HS-27A (cell line): ENCODE data around the gene MIA.
"Not testable (repeated sequence)": the region's sequence is repeated elsewhere in the genome, so short reads cannot be mapped to it uniquely, and the experiment has no call there.

Experiments
- DNase-seq: peaks from one replicate; pipeline ENCODE4 v3.0.0-alpha.2; 2012; ENCODE audit warnings: low read depth, missing footprints

The MIA gene

GRCh38 chr19:40780582-40780981 lies 5.3 kb downstream of the MIA start:
- DNase-seq: no peak

DNA sequence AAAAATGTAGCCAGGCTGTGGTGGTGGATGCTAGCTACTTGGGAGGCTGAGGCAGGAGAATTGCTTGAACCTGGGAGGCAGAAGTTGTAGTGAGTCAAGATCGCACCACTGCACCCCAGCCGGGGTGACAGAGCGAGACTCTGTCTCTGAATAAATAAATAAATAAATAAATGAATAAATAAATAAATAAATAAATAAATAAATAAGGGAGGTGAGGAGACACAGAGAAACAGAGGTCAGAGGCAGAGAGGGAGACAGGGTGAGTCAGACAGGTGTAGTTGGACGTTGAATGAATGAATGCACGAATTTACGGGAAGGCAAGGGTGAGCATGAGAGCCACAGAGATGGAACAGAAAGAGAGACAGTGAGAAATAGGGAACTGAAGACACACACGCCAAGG lies 5.8 kb downstream of the MIA start:
- DNase-seq: no peak

DNA sequence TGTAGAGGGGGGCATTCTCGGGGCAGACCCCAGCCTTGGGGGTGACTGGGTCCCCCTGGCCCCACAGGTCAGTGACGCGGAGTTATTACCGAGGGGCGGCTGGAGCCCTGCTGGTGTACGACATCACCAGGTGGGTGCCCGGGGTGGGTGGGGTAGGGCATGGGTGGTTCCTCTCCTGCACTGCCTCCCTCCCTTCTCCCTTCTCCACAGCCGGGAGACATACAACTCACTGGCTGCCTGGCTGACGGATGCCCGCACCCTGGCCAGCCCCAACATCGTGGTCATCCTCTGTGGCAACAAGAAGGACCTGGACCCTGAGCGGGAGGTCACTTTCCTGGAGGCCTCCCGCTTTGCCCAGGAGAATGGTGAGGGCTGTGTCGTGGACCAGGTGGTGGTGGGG lies 8.4 kb downstream of the MIA start:
- no peak for DNase-seq

DNA sequence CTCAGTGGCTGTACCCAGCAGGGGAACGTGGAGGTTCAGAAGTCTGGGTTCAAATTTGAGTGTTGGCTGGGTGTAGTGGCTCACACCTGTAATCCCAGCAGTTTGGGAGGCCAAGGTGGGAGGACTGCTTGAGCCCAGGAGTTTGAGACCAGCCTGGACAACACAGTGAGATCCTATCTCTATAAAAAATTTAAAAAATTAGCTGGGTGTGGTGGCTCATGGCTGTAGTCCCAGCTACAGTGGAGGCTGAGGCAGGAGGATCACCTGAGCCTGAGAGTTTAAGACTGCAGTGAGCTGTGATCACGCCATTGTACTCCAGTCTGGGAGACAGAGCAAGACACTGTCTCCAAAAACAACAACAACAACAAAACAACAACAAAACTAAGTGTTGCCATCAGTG lies 8.8 kb downstream of the MIA start:
- DNase-seq: not testable (repeated sequence)

GRCh38 chr19:40785526-40785925 lies 10.2 kb downstream of the MIA start:
- DNase-seq: no peak

DNA sequence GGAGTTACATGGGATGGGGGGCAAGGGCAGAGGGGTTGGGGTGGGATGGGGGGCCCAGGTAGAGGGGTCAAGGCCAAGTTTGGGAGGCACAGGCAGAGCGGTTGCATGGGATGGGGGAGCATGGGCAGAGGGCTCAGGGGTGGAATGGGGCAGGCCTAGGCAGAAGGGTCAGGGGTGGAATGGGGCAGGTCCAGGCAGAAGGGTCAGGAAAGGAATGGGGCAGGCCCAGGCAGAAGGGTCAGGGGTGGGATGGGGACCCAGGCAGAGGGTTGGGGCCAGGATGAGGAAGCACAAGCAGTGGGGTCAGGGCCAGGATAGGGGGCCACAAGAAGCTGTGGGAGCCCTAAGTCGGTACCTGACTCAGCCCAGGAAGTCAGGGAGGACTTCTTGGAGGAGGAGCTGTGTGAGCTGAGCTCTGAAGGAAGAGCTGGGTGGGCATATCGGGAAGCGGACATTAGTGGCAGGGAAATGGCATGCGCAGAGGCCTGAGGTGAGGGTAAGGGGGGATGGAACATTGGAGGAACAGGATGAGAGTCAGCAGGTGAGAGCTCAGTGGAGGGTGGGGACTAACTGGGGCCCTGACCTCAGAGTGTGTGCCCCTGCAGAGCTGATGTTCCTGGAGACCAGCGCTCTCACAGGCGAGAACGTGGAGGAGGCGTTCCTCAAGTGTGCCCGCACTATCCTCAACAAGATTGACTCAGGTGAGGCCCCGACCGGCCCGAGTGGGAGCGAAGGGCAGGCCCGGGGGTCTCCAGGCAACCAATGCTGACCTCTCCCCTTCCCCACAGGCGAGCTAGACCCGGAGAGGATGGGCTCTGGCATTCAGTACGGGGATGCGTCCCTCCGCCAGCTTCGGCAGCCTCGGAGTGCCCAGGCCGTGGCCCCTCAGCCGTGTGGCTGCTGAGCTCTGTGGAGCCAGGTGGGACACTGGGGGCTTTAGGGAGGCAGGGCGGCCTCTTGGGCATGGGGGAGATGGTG lies 11.0 kb downstream of the MIA start:
- DNase-seq: no peak

DNA sequence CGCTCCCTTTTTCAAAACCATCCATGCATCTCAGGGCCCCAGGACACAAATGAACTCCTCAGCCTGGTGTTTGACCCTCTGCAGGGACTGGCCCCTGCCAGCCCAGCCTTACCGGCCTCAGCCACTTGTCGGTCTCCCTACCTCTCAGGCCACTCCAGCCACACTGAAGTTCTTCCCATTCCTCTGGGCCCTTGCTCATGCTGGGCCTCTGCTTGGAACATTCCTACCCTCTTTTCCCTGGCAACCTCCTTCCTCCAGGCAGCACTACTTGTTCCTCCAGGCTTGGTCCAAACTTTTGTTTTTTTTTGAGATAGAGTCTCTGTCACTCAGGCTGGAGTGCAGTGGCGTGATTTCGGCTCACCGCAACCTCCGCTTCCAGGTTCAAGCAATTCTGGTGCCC lies 16.0 kb downstream of the MIA start:
- no peak for DNase-seq

DNA sequence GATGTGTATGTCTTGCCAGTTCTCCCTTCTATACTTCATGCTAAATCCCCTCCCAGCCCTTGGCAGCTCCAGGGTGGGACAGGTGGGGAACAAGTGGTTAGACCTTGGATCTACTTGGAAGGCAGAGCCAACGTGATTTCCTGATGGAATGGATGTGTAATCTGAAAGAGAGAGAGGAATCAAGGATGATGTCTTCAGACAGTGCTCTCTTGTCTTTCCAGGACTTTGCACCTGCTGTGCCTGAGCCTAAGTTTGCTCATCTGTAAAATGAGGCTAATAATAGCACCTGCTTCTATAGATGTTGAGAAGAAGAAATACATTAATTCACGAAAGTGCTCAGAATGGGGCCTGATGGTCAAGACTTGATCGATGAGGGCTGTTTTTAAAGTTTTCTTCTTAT lies 16.7 kb downstream of the MIA start:
- DNase-seq: no peak

DNA sequence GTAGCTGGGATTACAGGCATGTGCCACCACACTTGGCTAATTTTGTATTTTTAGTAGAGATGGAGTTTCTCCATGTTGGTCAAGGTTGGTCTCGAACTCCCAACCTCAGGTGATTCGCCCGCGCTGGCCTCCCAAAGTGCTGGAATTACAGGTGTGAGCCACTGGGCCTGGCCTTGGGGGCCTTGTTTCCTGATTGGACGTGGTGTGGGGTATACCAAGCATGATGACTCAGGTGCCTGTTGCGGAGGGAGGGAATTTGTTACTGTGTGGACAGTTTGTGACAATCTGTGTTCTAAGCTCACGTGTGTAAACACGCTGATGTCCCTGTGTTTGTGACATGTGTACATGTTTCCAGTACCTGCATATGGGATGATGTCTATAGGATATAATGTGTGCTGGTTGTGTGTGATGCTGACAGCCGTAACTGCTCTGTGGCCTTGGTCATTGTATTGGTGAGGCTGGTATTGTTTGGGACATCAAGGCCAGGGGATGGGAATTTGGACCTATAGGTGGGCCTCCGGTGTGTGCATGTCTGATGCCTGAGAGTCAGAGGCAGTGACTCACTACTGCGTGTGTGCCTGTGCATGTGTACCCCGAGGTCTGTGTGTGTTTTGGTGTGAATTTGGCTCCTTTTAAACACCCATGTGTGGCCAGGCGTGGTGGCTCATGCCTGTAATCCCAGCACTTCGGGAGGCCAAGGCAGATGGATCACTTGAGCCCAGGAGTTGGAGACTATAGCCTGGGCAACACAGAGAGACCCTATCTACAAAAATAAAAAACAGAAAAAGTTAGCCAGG lies 22.0 kb downstream of the MIA start:
- no peak for DNase-seq

GRCh38 chr19:40797963-40798682 lies 22.8 kb downstream of the MIA start:
- DNase-seq: peak; percentile 59

DNA sequence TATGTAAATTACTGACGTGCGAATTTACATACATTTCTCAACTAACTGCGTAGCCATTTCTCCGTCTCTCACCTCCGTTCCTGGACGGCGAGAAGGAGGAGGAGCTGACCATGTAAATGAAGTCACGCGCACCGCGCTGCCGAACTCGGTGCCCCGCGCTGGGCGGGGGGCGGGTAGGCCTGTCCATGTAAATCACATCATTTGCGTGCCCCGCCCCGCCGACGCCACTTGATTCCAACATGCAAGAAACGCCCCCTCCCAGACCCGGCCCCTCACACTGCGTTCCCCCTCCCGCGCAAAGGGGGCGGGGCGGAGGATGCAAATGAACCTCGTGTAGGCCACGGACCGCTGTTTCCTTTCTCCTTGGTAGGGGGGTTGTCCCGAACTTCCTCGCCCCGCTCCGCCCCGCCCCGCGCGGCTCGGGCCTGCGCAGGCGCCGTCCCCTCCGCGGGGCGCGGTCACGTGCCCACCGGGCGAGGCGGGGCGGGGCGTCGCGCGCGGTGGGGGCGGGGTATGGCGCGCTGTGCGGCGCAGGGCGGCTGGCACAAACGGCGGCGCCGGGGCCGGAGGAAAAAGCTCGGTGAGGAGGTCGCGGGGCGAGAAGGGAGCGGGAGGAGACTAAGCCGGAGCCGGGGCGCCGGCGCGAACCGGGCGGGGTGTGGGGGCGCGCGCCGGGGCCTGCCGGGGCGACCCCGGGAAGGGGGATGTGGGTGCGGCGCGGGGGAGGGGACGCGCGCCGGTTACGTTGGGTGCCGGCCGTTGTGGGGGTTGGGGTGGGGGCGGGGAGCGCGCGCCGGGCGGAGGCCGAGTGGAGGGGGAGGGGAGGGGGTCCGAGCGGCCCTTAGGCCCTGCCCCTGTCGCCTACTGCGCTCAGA lies 23.6 kb downstream of the MIA start, which contains the start of gene EGLN2:
Gene EGLN2 (plus strand): TSS at position 509 of the 875 bp plus-strand sequence. CDS start 1,382 bp downstream, outside the sequence.
- DNase-seq: peak; percentile 100

- DNase-seq: no peak
These were observed 24.4 kb downstream of the MIA start for GRCh38 chr19:40799558-40800338.

GRCh38 chr19:40800339-40800996 lies 25.1 kb downstream of the MIA start:
- DNase-seq: no peak

- no peak for DNase-seq
These were observed 25.7 kb downstream of the MIA start for GRCh38 chr19:40800997-40801377.

DNA sequence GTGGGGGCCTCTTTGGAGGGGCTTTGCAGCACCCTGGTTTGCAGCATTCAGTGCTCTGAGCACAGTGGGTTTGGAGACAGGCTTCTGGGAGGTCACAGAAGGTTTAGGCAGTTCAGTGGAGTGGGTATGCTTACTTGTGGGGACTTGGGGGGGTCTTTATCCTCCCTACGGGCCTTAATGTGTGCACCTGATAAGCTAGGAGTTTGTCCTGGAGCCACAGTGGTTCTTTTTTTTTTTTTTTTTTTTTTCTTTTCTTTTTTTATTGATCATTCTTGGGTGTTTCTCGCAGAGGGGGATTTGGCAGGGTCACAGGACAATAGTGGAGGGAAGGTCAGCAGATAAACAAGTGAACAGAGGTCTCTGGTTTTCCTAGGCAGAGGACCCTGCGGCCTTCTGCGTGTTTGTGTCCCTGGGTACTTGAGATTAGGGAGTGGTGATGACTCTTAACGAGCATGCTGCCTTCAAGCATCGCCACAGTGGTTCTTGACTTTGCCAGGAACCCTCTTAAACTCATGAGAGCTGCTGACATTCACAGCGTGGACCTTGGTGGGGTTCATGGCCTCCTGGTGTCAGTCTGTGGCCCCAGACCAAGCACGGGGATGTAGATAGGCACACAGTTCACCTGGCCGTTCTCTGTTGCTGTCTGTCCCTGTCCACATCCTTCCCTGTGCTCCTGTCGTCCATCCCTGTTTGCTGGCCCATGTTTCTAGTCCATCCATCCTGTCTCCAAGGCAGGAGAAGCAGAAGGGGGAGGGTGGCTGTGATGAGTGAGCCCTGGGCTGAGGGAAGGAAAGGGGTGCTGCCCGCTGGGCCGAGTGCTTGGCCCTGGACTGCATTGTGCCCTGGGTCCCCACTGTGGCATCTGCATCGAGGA lies 26.3 kb downstream of the MIA start:
- no peak for DNase-seq

DNA sequence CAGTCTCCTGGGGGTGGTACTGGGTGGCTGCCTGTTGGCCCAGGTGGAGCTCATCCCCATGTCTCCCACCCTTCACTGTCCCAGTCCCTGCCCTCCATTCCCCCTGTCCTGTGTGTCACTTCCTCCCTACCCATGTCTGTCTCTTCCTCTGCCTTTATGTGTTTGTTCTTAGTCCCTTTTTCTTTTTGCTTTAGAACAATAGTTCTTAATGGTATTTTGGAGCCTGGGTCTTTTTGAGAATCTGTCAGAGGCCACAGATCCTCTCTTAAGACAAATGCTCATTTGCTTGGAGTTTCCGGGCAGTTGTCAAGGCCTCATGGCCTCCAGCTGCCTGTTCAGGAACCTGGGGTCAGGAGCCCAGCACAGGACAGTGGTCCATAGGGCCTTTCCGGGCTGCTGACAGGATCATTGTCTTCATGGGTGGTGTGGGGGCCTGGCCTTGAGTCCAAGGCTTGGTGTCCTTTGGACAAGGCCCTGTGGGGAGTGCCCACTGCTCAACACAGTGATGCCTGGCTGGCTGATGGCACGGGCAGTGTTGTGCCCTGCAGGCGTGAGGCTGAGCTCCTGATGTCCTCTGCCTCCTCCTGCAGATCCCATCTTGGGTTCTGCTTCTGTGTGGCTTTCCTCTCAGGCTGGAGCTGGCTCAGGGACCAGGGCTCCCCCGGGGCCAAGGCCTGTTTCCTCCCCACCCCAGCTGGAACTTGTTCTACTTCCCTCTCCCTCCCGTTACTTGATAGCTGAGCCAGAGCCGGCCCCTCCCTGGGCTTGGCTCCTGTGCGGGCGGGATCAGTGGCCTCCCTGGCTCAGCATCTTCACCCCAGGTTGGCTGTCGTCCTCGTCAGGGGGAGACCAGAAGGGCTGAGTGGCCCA lies 27.2 kb downstream of the MIA start:
- no peak for DNase-seq

GRCh38 chr19:40803170-40803856 lies 28.0 kb downstream of the MIA start:
- no peak for DNase-seq
